ENCODE results near the gene GRID1. TPM values are rescaled to one million over a fixed set of nuclear protein-coding genes. Genes with fewer than 3 reads are reported as not detected.

GRID1 gene
- total RNA-seq, 1 donor from 2014 or later, result 9.2 TPM

GRCh38 chr10:86041116-86041515 lies 325.5 kb downstream of the GRID1 start:
- H3K4me3 Mint-ChIP-seq, result no peak overlapping the region
- no peaks in the 10 kb centered on the region for H3K27me3 Mint-ChIP-seq
- DNase-seq (ENCODE audit: extremely low spot score, unreplicated experiment), result no peak
- no peak for TF ChIP-seq CTCF (conservative IDR thresholded peaks at IDR 0.05)
- peaks cover 4% of the 10 kb centered on the region for H3K9me3 Mint-ChIP-seq
- H3K36me3 Mint-ChIP-seq, result no peaks in the 10 kb centered on the region
- H3K4me1 Mint-ChIP-seq (ENCODE audit: unreplicated experiment), result no peaks in the 10 kb centered on the region
- H3K27ac Mint-ChIP-seq, result no peak overlapping the region

- Mint-ChIP-seq H3K4me3 (no peak overlapping the region), H3K4me1 (ENCODE audit: unreplicated experiment) (no peaks in the 10 kb centered on the region), H3K27me3 (no peaks in the 10 kb centered on the region), H3K9me3 (peaks cover 4% of the 10 kb centered on the region), H3K36me3 (no peaks in the 10 kb centered on the region), H3K27ac (no peak overlapping the region)
- TF ChIP-seq CTCF (conservative IDR thresholded peaks at IDR 0.05), result no peak
- DNase-seq (ENCODE audit: extremely low spot score, unreplicated experiment), result no peak
Measured at GRCh38 chr10:86038371-86038770, 328.2 kb downstream of the GRID1 start.

- TF ChIP-seq CTCF (conservative IDR thresholded peaks at IDR 0.05), result no peak
- H3K4me1 Mint-ChIP-seq (ENCODE audit: unreplicated experiment), result no peaks in the 10 kb centered on the region
Measured at GRCh38 chr10:86037096-86037495, 329.5 kb downstream of the GRID1 start.

GRCh38 chr10:86036544-86036831 lies 330.1 kb downstream of the GRID1 start:
- Mint-ChIP-seq H3K36me3 (no peaks in the 10 kb centered on the region), H3K4me3 (no peak overlapping the region), H3K27ac (no peak overlapping the region), H3K9me3 (peaks cover 4% of the 10 kb centered on the region), H3K4me1 (ENCODE audit: unreplicated experiment) (no peaks in the 10 kb centered on the region), H3K27me3 (no peaks in the 10 kb centered on the region)
- no peak for DNase-seq (ENCODE audit: extremely low spot score, unreplicated experiment)
- no peak for TF ChIP-seq CTCF (conservative IDR thresholded peaks at IDR 0.05)

More at GRCh38 chr10:86037096-86037495, 329.5 kb downstream of the GRID1 start:
- Mint-ChIP-seq H3K27ac (no peak overlapping the region), H3K36me3 (no peaks in the 10 kb centered on the region), H3K4me3 (no peak overlapping the region), H3K27me3 (no peaks in the 10 kb centered on the region), H3K9me3 (peaks cover 4% of the 10 kb centered on the region)
- DNase-seq (ENCODE audit: extremely low spot score, unreplicated experiment), result no peak

GRCh38 chr10:86035791-86036543 lies 330.6 kb downstream of the GRID1 start:
- Mint-ChIP-seq H3K4me3 (no peak overlapping the region), H3K27me3 (no peaks in the 10 kb centered on the region), H3K36me3 (no peaks in the 10 kb centered on the region), H3K9me3 (peaks cover 3% of the 10 kb centered on the region), H3K27ac (no peak overlapping the region), H3K4me1 (ENCODE audit: unreplicated experiment) (no peaks in the 10 kb centered on the region)
- DNase-seq (ENCODE audit: extremely low spot score, unreplicated experiment), result no peak
- no peak for TF ChIP-seq CTCF (conservative IDR thresholded peaks at IDR 0.05)

Measured in type B pancreatic cell (in vitro differentiated cells).